Muscle of arm (tissue), 12 donors: Measurements from ENCODE around the gene TMEM134. TPM values are rescaled to one million over a fixed set of nuclear protein-coding genes. Genes with fewer than 3 reads are reported as not detected.

Source experiments
- DNase-seq: peaks from one replicate; pipeline ENCODE4 v3.0.0-alpha.2; 2013
- polyA plus RNA-seq, 12 donors: library from polyadenylated mRNA; unstranded; fragments of 120-200 nt; gene quantifications; one replicate each; pipeline ENCODE4 v1.2.1, GENCODE V29; 2013; ENCODE audit not compliant: insufficient read length in 12 of 12

The TMEM134 gene
- polyA plus RNA-seq, 12 donors, result 35.2 to 73.5 (median 46.2) TPM; not detected in 1

DNA sequence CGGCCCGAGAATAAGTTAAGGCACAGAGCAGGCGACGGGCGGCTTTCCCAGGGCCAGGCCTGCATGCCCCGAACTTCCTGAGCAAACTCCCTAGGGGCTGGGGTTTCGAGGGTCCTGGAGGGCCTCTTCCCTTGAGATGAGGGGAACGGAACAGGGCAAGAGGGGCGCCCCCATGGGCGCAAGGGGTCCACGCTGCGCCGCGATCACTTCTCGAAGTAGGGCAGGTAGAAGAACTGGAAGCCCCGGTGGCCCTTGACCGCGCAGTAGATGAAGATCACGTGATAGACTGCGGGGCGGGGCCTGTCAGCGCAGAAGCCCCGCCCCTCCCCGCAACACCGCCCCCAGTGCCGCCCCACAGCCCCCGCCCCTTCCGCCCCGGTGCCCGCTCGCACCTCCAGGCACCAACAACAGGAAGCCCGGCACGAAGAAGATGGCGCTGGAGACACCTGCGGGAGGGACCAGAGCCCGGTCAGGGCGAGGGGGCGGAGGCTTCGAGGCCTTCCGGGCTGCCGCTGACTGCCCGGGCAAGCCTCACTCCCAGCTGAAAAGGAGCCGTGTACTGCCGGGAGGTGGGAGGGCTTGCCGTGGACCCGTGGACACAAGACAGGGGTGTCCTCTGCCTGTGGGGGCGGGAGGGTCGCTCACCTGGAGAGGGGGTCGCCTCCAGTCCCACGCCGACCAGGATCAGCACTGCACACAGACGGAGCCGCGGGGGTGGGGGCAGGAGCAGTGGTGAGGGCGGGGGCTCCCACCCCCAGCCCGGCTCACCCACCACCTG, 4.5 kb downstream of the TMEM134 start:
- peak; percentile 60 for DNase-seq

GRCh38 chr11:67463680-67464410, 5.2 kb downstream of the TMEM134 start:
- no peak for DNase-seq

- no peak for DNase-seq
Observed at GRCh38 chr11:67463186-67463585, 5.9 kb downstream of the TMEM134 start.

GRCh38 chr11:67458266-67458665, 10.8 kb downstream of the TMEM134 start:
- DNase-seq, result no peak

- no peak for DNase-seq
Observed at GRCh38 chr11:67457453-67457852, 11.6 kb downstream of the TMEM134 start.

- DNase-seq, result no peak
Observed at GRCh38 chr11:67456068-67456705, 12.9 kb downstream of the TMEM134 start.

GRCh38 chr11:67455054-67455453, 14.0 kb downstream of the TMEM134 start, which contains the start of gene CABP4:
CABP4 (plus strand) TSS chr11:67455354; CDS start chr11:67455424, 70 bp downstream.
- no peak for DNase-seq

DNA sequence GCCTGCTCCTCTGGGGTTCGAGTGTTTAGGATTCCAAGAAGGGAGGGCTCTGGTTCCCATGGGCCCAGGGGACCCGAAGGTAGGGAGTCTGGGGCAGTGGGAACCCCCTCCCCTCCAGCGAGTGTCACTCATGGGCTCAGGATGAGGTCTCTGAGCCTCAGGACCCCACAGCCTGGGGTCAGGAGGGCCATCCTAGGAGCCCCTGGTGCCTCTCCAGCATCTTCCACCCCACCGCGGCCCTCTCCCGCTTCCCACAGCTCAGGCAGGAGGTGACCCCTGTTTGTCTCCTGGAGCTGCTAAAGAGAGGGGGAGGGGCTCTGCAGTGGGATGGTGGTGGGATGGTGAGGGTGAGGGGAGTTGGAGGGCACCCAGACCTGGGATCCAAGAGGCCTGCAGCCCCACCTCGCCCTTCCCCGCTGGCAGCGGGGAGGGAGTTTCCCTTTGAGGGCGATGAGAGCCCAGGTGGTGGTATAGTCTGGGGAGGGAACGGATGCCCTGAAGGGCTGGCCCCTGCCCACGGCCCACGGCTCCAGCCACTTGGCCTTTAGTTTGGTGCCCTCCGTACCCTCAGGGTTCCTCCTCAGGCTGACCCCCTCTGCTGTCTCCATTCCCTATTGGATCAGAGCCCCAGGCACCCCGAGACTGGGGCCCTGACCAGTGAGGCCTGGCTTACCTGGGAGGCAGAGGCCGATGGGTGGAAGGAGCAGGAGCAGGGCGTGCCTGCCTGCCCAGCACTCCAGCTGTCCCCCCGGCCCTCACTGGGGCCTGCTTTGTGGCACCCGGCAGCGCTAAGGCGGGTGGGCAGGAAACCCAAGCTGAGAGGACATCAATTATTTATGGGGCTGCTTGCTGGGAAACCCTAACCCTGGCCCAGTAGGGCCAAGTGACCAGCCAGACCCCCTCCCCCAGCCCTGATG, 15.0 kb downstream of the TMEM134 start:
- DNase-seq, result no peak

- DNase-seq, result no peak
Observed at GRCh38 chr11:67452141-67452952, 16.7 kb downstream of the TMEM134 start, which contains the start of gene GPR152. GPR152 (minus strand) TSS chr11:67452729; CDS start chr11:67452724, 5 bp downstream.

DNA sequence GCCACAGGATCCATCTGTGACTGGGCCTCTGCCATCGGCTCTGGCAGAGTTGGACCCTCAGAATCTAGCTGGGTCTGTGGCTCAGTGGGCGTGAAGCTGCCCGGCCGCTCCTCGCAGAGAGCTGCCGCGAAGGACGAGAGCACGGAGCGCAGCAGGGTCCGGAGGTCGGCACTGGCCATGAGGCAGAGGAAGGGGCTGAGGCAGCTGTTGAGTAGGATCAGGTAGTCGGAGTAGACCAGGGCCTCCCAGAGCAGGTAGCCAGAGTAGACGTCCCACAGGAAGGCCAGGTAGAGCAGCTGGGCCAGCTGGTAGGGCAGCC, 17.4 kb downstream of the TMEM134 start:
- no peak for DNase-seq

DNA sequence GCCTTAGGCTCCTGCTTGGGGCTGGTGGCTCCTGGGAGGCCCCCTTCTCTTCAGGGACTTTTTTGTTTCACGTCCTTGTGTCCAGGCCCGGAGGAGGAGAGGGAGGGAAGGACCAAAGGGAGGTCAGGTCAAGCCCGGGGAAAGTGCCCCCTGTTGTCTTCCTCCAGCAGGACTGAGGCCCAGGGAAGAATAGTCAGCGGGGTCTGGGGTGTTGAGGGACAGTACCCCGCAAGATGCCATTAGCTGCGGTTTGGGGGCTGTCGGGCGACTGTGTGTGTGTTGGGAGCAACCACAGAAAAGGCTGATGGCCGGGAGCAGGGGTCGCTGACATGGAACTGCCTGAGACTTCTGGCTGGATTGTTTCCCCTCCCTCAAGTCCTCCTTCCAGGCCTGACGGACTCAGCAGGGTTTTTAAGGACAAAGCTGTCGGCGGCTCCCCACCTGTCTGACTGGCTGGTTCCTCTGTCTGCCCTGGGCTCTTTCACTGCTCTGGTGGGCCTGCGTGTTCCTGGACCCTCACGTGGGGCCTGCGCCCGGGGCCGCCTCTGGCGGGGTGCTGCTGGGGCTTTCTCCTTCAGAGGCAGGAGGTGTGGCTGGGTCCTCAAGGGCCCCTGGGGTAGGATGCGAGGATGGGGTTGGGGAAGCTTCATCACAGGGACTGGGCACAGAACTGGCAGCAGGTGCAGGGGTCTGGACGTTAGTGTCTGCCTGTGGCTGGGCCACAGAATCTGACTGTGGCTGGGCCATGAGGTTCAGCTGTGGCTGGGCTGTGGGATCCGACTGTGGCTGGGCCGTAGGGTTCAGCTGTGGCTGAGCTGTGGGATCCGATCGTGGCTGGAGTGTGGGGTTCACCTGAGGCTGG, 18.0 kb downstream of the TMEM134 start:
- no peak for DNase-seq

- DNase-seq, result no peak
Observed at GRCh38 chr11:67449116-67449844, 19.8 kb downstream of the TMEM134 start.

DNA sequence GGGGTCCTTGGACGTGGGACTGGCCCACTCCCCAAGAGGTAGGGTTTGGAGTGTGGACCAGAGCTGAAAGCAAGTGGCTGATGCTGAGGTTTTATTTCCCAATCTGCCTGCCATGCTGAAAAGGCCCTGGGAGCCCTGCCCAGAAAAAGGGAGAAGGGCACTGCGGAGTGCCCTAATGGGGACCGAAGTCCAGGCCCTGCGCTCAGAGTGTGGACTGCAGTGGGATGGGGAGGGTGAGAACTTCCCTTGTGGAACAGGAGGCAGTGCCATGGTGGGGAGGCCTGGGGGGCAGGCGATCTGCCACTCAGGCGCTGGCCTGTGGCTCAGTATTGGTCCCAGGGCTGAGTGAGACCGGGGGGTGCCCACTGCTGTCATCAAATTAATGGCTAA, 20.8 kb downstream of the TMEM134 start:
- DNase-seq, result no peak

GRCh38 chr11:67445515-67445914, 23.5 kb downstream of the TMEM134 start:
- DNase-seq, result no peak

DNA sequence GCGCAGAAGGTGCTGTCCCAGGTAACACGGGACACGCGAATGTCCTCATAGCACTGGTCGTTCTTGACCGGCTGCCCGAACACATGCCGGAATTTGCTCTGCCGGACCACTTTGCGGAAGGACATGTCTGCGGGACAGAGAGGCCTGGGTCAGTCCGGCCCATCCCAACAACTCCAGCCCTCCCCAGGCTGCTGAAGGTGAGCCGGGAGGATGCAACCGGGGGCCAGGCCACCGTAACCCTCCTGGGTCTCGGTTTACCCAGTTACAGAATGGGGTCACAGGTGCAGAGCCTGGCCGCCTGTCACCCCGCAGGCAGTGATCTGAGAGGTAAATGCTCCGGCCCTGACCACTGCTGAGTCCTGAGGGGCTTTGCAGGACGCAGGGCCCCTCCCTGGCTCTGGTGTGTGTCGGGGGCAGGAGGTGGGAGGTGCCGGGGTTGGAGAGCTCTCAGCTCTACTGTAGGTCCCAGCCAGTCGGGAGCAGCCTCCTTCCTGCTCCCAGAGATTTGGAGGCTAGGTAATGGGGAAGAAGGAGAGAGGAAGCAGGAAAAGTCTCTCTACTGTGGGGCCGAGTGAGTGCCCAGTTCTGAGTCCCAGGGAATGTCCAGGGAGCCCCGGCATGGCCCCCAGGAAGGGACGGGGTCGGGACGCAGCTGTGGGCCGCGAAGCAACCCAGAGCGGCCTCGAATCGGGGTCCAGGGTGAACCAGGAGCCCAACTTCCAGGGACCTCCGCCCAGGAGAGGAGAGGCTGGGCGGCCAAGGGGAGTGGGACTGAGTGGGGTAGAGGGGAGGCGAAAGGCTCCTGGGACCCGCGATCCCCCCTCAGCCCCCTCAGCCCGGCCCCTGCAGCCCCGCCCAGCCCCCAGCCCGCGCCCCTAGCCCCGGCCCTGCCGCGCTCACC, 26.3 kb downstream of the TMEM134 start:
- no peak for DNase-seq

- no peak for DNase-seq
Observed at GRCh38 chr11:67441731-67442351, 27.2 kb downstream of the TMEM134 start.

DNA sequence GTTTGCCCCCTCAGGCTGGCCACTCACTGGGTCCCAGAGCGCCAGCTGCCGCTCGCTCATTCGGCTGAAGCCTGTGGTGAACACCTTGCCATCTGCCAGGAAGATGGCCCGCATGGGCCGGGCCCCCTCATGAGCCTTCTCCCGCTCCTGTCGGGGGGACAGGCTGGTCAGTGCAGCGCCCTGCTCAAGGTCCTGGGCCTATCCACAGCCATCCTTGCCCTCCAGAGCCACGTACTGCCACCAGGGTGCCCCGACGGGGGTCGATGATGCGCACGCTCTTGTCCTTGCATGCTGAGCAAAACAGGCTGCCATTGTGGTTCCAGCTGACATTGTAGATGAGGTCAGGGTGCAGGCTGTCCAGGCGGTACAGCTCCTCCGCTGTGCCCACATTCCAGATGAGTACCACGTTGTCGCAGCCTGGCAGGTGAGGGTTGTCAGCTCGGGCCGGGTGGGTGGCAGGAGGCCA, 27.9 kb downstream of the TMEM134 start:
- DNase-seq, result no peak
